Peyer's patch (tissue), 4 donors: Measurements from ENCODE around the gene ANKRD44. TPM values are rescaled to one million over a fixed set of nuclear protein-coding genes. Genes with fewer than 3 reads are reported as not detected.

Source experiments
- DNase-seq, 3 donors: peaks; one replicate each; pipeline ENCODE4 v3.0.0-alpha.2; 2017 to 2019
- H3K27ac ChIP-seq, 4 donors: fragments of 200-600 bp; sonication (generic); one replicate each; pipeline ENCODE4 v1.5.1; 2016 to 2019
- H3K27me3 ChIP-seq, 2 donors: fragments of 200-600 bp; sonication (generic); one replicate each; pipeline ENCODE4 v1.5.1; 2019
- H3K36me3 ChIP-seq, 3 donors: fragments of 200-600 bp; sonication (generic); one replicate each; pipeline ENCODE4 v1.5.1; 2016 to 2019
- H3K4me1 ChIP-seq, 4 donors: fragments of 200-600 bp; sonication (generic); one replicate each; pipeline ENCODE4 v1.5.1; 2016 to 2019
- H3K4me3 ChIP-seq, 4 donors: fragments of 200-600 bp; sonication (generic); 1 replicate in 3 of 4; 2 replicates in 1 of 4; pipeline ENCODE4 v1.5.1; 2016 to 2019; ENCODE audit warnings: mild to moderate bottlenecking in 1 of 4
- H3K9me3 ChIP-seq, 4 donors: fragments of 200-600 bp; sonication (generic); one replicate each; pipeline ENCODE4 v1.5.1; 2016 to 2019; ENCODE audit warnings: mild to moderate bottlenecking in 1 of 4
- POLR2A ChIP-seq, 2 donors: fragments of 450-650 bp; IDR thresholded peaks; one replicate each; pipeline ENCODE4 v1.5.1; 2017; ENCODE audit warnings: antibody characterized with exemption in 2 of 2, mild to moderate bottlenecking in 2 of 2, moderate library complexity in 2 of 2
- total RNA-seq, 4 donors: library from RNA; depleted of rRNA; stranded (reverse); fragments of >200 nt; gene quantifications; one replicate each; pipeline ENCODE4 v1.1.0, GENCODE V29; 2016
- TF ChIP-seq, protein P1 (sequence below), 6 experiments: fragments of 450-650 bp in 4 of 6; fragments of 200-600 bp in 2 of 6; sonication (generic) in 1 of 6; IDR thresholded peaks; one replicate each; pipeline ENCODE4 v1.5.1; 2017 to 2019; ENCODE audit warnings: antibody characterized with exemption in 6 of 6, mild to moderate bottlenecking in 3 of 6, moderate library complexity in 1 of 6

Gene ANKRD44
- total RNA-seq, 4 donors from 2014 or later, result 24.8 to 215 (median 32.0) TPM

DNA sequence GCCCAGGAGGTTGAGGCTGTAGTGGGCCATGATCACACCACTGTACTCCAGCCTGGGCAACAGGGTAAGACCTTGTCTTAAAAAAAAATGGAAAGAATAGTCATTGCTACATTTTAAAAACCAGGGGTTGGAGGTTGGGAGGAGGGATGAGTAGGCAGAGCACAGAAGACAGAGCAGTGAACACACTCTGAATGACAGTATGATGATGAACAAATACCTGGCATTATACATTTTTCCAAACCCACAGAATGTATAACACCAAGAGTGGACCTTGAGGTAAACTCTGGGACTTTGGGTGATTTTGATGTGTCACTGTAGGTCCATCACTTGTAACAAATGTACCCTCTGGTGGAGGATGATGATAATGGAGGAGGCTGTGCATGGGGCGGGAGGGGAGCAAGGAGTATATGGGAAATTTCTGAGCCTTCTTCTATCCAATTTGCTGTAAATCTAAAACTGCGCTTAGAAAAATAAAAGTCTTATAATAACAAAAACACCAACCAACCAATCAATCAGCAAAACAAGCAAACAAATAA is 272.6 kb downstream of the ANKRD44 start:
- H3K4me3 ChIP-seq, result no peak overlapping the region
- no peak for DNase-seq
- H3K27ac ChIP-seq, result no peak overlapping the region
- no peaks in the 10 kb centered on the region for H3K9me3 ChIP-seq
- H3K36me3 ChIP-seq, result no peaks in the 10 kb centered on the region
- no peaks in the 10 kb centered on the region for H3K4me1 ChIP-seq
- H3K27me3 ChIP-seq, result no peaks in the 10 kb centered on the region
- no peak for TF ChIP-seq POLR2A (IDR thresholded peaks at IDR 0.05)
- TF ChIP-seq, protein P1, sequence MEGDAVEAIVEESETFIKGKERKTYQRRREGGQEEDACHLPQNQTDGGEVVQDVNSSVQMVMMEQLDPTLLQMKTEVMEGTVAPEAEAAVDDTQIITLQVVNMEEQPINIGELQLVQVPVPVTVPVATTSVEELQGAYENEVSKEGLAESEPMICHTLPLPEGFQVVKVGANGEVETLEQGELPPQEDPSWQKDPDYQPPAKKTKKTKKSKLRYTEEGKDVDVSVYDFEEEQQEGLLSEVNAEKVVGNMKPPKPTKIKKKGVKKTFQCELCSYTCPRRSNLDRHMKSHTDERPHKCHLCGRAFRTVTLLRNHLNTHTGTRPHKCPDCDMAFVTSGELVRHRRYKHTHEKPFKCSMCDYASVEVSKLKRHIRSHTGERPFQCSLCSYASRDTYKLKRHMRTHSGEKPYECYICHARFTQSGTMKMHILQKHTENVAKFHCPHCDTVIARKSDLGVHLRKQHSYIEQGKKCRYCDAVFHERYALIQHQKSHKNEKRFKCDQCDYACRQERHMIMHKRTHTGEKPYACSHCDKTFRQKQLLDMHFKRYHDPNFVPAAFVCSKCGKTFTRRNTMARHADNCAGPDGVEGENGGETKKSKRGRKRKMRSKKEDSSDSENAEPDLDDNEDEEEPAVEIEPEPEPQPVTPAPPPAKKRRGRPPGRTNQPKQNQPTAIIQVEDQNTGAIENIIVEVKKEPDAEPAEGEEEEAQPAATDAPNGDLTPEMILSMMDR (IDR thresholded peaks at IDR 0.05), result no peak

DNA sequence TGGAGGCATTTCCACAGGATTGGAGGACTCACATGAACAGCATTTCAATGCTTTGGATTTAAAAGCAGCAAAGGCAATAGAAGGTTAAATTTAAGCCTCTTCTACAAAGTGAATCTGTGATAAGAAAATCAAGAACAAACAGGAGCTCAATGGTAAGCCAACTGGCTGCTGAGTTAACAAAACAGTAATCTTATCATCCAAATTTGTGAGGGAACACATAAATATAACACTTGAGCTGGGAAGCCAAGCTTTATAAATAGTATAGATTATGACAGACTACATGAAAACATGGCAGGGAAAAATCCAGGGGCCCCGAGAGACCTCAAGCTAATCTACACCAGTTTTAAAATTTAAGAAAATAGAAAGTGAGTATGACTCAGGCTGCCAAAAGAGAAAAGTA is 275.6 kb downstream of the ANKRD44 start:
- no peak overlapping the region for H3K4me3 ChIP-seq
- no peaks in the 10 kb centered on the region for H3K27me3 ChIP-seq
- H3K36me3 ChIP-seq, result no peaks in the 10 kb centered on the region
- DNase-seq, result no peak
- H3K4me1 ChIP-seq, result no peaks in the 10 kb centered on the region
- no peak overlapping the region for H3K27ac ChIP-seq
- no peaks in the 10 kb centered on the region for H3K9me3 ChIP-seq
- TF ChIP-seq, protein P1 (IDR thresholded peaks at IDR 0.05), result no peak
- no peak for TF ChIP-seq POLR2A (IDR thresholded peaks at IDR 0.05)

DNA sequence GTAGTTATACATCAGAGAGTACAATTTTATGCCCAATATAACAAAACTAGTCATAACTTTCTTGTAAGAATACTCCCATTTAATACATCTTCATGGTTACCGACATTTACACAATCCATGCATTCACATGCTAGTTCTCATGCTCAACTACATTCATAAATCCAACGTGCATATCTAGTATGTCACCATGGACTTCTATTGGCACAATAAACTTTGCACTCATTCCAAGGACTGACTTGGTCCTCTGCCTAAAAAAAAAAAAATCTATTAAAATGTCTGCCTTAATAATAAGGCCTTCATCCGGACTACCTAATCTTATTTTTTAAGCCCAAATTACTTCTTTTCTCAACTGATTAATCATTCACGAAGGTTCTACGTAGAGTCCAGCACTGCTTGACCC is 276.3 kb downstream of the ANKRD44 start:
- no peak overlapping the region for H3K27ac ChIP-seq
- TF ChIP-seq, protein P1 (IDR thresholded peaks at IDR 0.05), result no peak

DNA sequence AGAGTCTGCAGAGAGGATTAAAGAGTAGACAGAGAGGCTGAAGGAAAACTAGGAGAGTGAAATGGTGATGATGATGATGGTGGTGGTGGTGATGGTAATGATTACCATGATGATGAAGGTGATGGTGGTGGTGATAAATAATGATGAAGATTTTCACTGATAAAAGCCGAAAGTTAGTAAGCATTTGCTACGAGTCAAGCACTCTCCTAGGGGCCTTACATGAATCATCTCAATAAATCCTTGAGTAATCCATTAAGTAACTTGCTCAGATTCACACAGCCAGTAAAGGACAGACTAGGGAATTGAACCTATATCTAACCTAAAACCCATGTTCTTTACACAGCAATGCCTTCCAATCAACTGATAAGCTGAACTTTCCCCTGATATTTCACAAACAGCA is 277.4 kb downstream of the ANKRD44 start:
- H3K36me3 ChIP-seq, result no peaks in the 10 kb centered on the region
- no peak for DNase-seq
- no peaks in the 10 kb centered on the region for H3K9me3 ChIP-seq
- H3K27me3 ChIP-seq, result no peaks in the 10 kb centered on the region
- H3K27ac ChIP-seq, result no peak overlapping the region
- no peaks in the 10 kb centered on the region for H3K4me1 ChIP-seq
- H3K4me3 ChIP-seq, result no peak overlapping the region
- TF ChIP-seq POLR2A (IDR thresholded peaks at IDR 0.05), result no peak
- TF ChIP-seq, protein P1 (IDR thresholded peaks at IDR 0.05), result no peak

More for the DNA sequence above, 276.3 kb downstream of the ANKRD44 start:
- H3K4me3 ChIP-seq, result no peak overlapping the region
- no peaks in the 10 kb centered on the region for H3K27me3 ChIP-seq
- H3K9me3 ChIP-seq, result no peaks in the 10 kb centered on the region
- no peaks in the 10 kb centered on the region for H3K36me3 ChIP-seq
- DNase-seq, result no peak
- no peaks in the 10 kb centered on the region for H3K4me1 ChIP-seq

DNA sequence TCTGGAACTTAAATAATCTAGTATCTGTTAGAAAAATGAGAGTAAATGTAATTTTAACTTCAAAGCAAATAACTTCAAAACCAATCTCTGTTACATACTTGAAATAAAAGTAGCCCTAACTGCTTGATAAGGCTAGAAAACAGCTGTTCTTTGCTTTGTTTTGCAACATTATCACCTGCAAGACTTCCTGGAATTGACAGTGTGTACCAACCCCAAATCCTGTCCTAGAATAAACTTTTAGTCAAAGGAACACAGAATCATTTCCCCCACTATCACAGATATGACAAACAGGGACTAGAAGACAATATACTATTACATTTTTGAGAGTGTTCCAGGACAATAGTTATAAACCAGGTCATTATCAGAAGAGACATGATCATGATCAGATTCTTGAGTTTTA is 278.8 kb downstream of the ANKRD44 start:
- TF ChIP-seq POLR2A (IDR thresholded peaks at IDR 0.05), result no peak
- TF ChIP-seq, protein P1 (IDR thresholded peaks at IDR 0.05), result no peak
- no peak for DNase-seq
- H3K27me3 ChIP-seq, result no peaks in the 10 kb centered on the region
- H3K4me1 ChIP-seq, result no peaks in the 10 kb centered on the region
- no peaks in the 10 kb centered on the region for H3K36me3 ChIP-seq
- no peak overlapping the region for H3K27ac ChIP-seq
- H3K4me3 ChIP-seq, result no peak overlapping the region
- H3K9me3 ChIP-seq, result no peaks in the 10 kb centered on the region

DNA sequence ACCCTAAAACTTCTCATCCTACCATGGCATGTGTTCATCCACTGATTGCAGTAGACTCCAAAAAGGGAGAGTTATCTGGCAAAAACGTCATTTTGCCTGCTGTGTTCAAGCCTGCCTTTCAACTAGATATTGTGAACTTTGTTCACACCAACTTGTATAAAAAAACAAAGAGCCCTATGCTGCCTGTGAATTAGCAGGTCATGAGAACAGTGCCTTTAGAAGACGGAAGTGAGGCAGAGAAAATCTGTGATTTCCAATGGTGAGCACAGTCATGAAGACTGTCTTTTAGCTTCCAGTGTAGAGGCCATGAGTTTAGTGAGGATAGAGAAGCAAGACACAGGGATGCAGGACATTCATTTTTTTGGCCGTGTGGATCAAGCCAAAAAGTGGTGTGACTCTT is 280.5 kb downstream of the ANKRD44 start:
- H3K4me3 ChIP-seq, result no peak overlapping the region
- no peaks in the 10 kb centered on the region for H3K9me3 ChIP-seq
- no peak for DNase-seq
- H3K4me1 ChIP-seq, result no peaks in the 10 kb centered on the region
- no peak overlapping the region for H3K27ac ChIP-seq
- peaks cover 0 to under 1% (median 0%) of the 10 kb centered on the region in 3 donors for H3K36me3 ChIP-seq
- TF ChIP-seq, protein P1 (IDR thresholded peaks at IDR 0.05), result no peak
- no peaks in the 10 kb centered on the region for H3K27me3 ChIP-seq
